T-helper 1 cell treated with Interleukin-12 subunit alpha and Interleukin-12 subunit beta and Interleukin-4 antibody, amounts not matched to agents 30 μg/mL and 1 μg/mL, for 36 hours (primary cell): ENCODE measurements around the gene DCDC2B.

Source experiments
- H3K27ac Mint-ChIP-seq: one replicate; pipeline ENCODE4 v1.8.0; 2021; ENCODE audit warnings: mild to moderate bottlenecking, mixed read lengths
- H3K27me3 Mint-ChIP-seq: one replicate; pipeline ENCODE4 v1.8.0; 2021; ENCODE audit warnings: low read depth, mixed read lengths
- H3K36me3 Mint-ChIP-seq: one replicate; pipeline ENCODE4 v1.8.0; 2021; ENCODE audit warnings: low read depth, mixed read lengths
- H3K4me1 Mint-ChIP-seq: one replicate; pipeline ENCODE4 v1.8.0; 2021; ENCODE audit warnings: low read depth, mixed read lengths
- H3K4me3 Mint-ChIP-seq: one replicate; pipeline ENCODE4 v1.8.0; 2021; ENCODE audit warnings: mild to moderate bottlenecking, moderate library complexity, mixed read lengths
- H3K9me3 Mint-ChIP-seq: one replicate; pipeline ENCODE4 v1.8.0; 2021; ENCODE audit warnings: mixed read lengths

The DCDC2B gene

GRCh38 chr1:32228771-32229170 lies 19.9 kb downstream of the DCDC2B start:
- Mint-ChIP-seq H3K27ac (no peak overlapping the region), H3K4me1 (peaks cover 13% of the 10 kb centered on the region), H3K36me3 (peaks cover 36% of the 10 kb centered on the region), H3K9me3 (no peaks in the 10 kb centered on the region), H3K27me3 (no peaks in the 10 kb centered on the region), H3K4me3 (no peak overlapping the region)

GRCh38 chr1:32231843-32232432 lies 23.0 kb downstream of the DCDC2B start:
- peaks cover 2% of the 10 kb centered on the region for H3K4me1 Mint-ChIP-seq
- peaks cover 23% of the 10 kb centered on the region for H3K36me3 Mint-ChIP-seq
- H3K27ac Mint-ChIP-seq, result peak overlapping the region; percentile 20
- H3K27me3 Mint-ChIP-seq, result no peaks in the 10 kb centered on the region
- H3K9me3 Mint-ChIP-seq, result no peaks in the 10 kb centered on the region
- no peak overlapping the region for H3K4me3 Mint-ChIP-seq

GRCh38 chr1:32232558-32233304 lies 23.8 kb downstream of the DCDC2B start:
- Mint-ChIP-seq H3K27ac (no peak overlapping the region), H3K27me3 (no peaks in the 10 kb centered on the region), H3K4me3 (no peak overlapping the region), H3K36me3 (peaks cover 18% of the 10 kb centered on the region), H3K9me3 (no peaks in the 10 kb centered on the region), H3K4me1 (peaks cover 2% of the 10 kb centered on the region)

- H3K4me3 Mint-ChIP-seq, result no peak overlapping the region
- H3K27ac Mint-ChIP-seq, result no peak overlapping the region
- H3K9me3 Mint-ChIP-seq, result no peaks in the 10 kb centered on the region
- H3K4me1 Mint-ChIP-seq, result peaks cover 2% of the 10 kb centered on the region
- H3K36me3 Mint-ChIP-seq, result peaks cover 6% of the 10 kb centered on the region
- no peaks in the 10 kb centered on the region for H3K27me3 Mint-ChIP-seq
Observed at GRCh38 chr1:32234792-32235191, 25.9 kb downstream of the DCDC2B start.

GRCh38 chr1:32239337-32239736 lies 30.4 kb downstream of the DCDC2B start:
- peak overlapping the region; percentile 81 for H3K4me3 Mint-ChIP-seq
- peaks cover 3% of the 10 kb centered on the region for H3K4me1 Mint-ChIP-seq
- no peaks in the 10 kb centered on the region for H3K27me3 Mint-ChIP-seq
- peaks cover 2% of the 10 kb centered on the region for H3K36me3 Mint-ChIP-seq
- no peak overlapping the region for H3K27ac Mint-ChIP-seq
- no peaks in the 10 kb centered on the region for H3K9me3 Mint-ChIP-seq

GRCh38 chr1:32239790-32240139 lies 30.9 kb downstream of the DCDC2B start:
- Mint-ChIP-seq H3K27me3 (no peaks in the 10 kb centered on the region), H3K27ac (no peak overlapping the region), H3K4me1 (peaks cover 3% of the 10 kb centered on the region), H3K4me3 (peak overlapping the region; percentile 81), H3K9me3 (no peaks in the 10 kb centered on the region), H3K36me3 (peaks cover 2% of the 10 kb centered on the region)

GRCh38 chr1:32240140-32240951 lies 31.5 kb downstream of the DCDC2B start:
- Mint-ChIP-seq H3K27ac (no peak overlapping the region), H3K36me3 (peaks cover 2% of the 10 kb centered on the region), H3K4me1 (peaks cover 3% of the 10 kb centered on the region), H3K4me3 (peak overlapping the region; percentile 81), H3K9me3 (no peaks in the 10 kb centered on the region), H3K27me3 (no peaks in the 10 kb centered on the region)

GRCh38 chr1:32241001-32241763 lies 32.3 kb downstream of the DCDC2B start:
- H3K4me3 Mint-ChIP-seq, result peak overlapping the region; percentile 81
- H3K4me1 Mint-ChIP-seq, result peaks cover 3% of the 10 kb centered on the region
- H3K27ac Mint-ChIP-seq, result no peak overlapping the region
- no peaks in the 10 kb centered on the region for H3K27me3 Mint-ChIP-seq
- peaks cover under 1% of the 10 kb centered on the region for H3K36me3 Mint-ChIP-seq
- H3K9me3 Mint-ChIP-seq, result no peaks in the 10 kb centered on the region

- H3K27me3 Mint-ChIP-seq, result no peaks in the 10 kb centered on the region
- no peak overlapping the region for H3K4me3 Mint-ChIP-seq
- H3K4me1 Mint-ChIP-seq, result peaks cover 12% of the 10 kb centered on the region
- peak overlapping the region; percentile 14 for H3K27ac Mint-ChIP-seq
- no peaks in the 10 kb centered on the region for H3K36me3 Mint-ChIP-seq
- no peaks in the 10 kb centered on the region for H3K9me3 Mint-ChIP-seq
Observed at GRCh38 chr1:32242341-32242851, 33.5 kb downstream of the DCDC2B start.

GRCh38 chr1:32246888-32247273 lies 38.0 kb downstream of the DCDC2B start, which contains the start of gene FAM167B:
Gene FAM167B, plus strand, starts transcription at chr1:32247222. Its CDS starts 200 bp downstream, at chr1:32247422.
- Mint-ChIP-seq H3K4me1 (peaks cover 36% of the 10 kb centered on the region), H3K27ac (peak within 1 kb of the TSS; percentile 97), H3K4me3 (peak within 1 kb of the TSS; percentile 80)

GRCh38 chr1:32247452-32247851 lies 38.6 kb downstream of the DCDC2B start:
- Mint-ChIP-seq H3K36me3 (peaks cover 8% of the 10 kb centered on the region), H3K27ac (peak overlapping the region; percentile 97), H3K9me3 (no peaks in the 10 kb centered on the region), H3K4me1 (peaks cover 37% of the 10 kb centered on the region), H3K4me3 (no peak overlapping the region), H3K27me3 (no peaks in the 10 kb centered on the region)

More at GRCh38 chr1:32246888-32247273, 38.0 kb downstream of the DCDC2B start, which contains the start of gene FAM167B:
- no peaks in the 10 kb centered on the region for H3K9me3 Mint-ChIP-seq
- H3K36me3 Mint-ChIP-seq, result peaks cover 4% of the 10 kb centered on the region
- no peaks in the 10 kb centered on the region for H3K27me3 Mint-ChIP-seq

GRCh38 chr1:32247983-32248889 lies 39.3 kb downstream of the DCDC2B start:
- H3K9me3 Mint-ChIP-seq, result no peaks in the 10 kb centered on the region
- peaks cover 40% of the 10 kb centered on the region for H3K4me1 Mint-ChIP-seq
- H3K27ac Mint-ChIP-seq, result peak overlapping the region; percentile 98
- H3K4me3 Mint-ChIP-seq, result peak overlapping the region; percentile 99
- peaks cover 15% of the 10 kb centered on the region for H3K36me3 Mint-ChIP-seq
- H3K27me3 Mint-ChIP-seq, result no peaks in the 10 kb centered on the region

- peak overlapping the region; percentile 98 for H3K27ac Mint-ChIP-seq
- no peaks in the 10 kb centered on the region for H3K27me3 Mint-ChIP-seq
- no peaks in the 10 kb centered on the region for H3K9me3 Mint-ChIP-seq
- H3K4me3 Mint-ChIP-seq, result peak overlapping the region; percentile 99
- peaks cover 21% of the 10 kb centered on the region for H3K36me3 Mint-ChIP-seq
- peaks cover 49% of the 10 kb centered on the region for H3K4me1 Mint-ChIP-seq
Observed at GRCh38 chr1:32249831-32250525, 41.1 kb downstream of the DCDC2B start.
